T-helper 17 cell (primary cell): ENCODE measurements around the gene DOK6. TPM values are rescaled to one million over a fixed set of nuclear protein-coding genes. Genes with fewer than 3 reads are reported as not detected.
A peak's percentile ranks its signal among the peaks of the same experiment; 100 is the strongest.
"Not testable (repeated sequence)": the region's sequence is repeated elsewhere in the genome, so short reads cannot be mapped to it uniquely, and the experiment has no call there.

ENCODE experiments used
- ATAC-seq: fragments of 150-1000 bp; cut with Tn5 transposase; 2 replicates; pipeline ENCODE4 v1.10.0; 2021; ENCODE audit warnings: mild to moderate bottlenecking, moderate library complexity
- DNase-seq, 3 donors: peaks; one replicate each; pipeline versions ENCODE4 v3.0.0 to v3.0.0-alpha.2; 2020 to 2021
- H3K9me3 ChIP-seq: one replicate; pipeline ENCODE4 v1.7.0; 2013; ENCODE audit warnings: low read length, mild to moderate bottlenecking; ENCODE audit not compliant: control insufficient read depth, poor library complexity, severe bottlenecking
- H3K27ac Mint-ChIP-seq: one replicate; pipeline ENCODE4 v1.8.0; 2022; ENCODE audit warnings: mild to moderate bottlenecking, moderate library complexity, mixed read lengths
- H3K27me3 Mint-ChIP-seq: one replicate; pipeline ENCODE4 v1.8.0; 2022; ENCODE audit warnings: mixed read lengths
- H3K36me3 Mint-ChIP-seq: one replicate; pipeline ENCODE4 v1.8.0; 2022; ENCODE audit warnings: low read depth, mixed read lengths
- H3K4me1 Mint-ChIP-seq: one replicate; pipeline ENCODE4 v1.8.0; 2022; ENCODE audit warnings: mild to moderate bottlenecking, mixed read lengths
- H3K4me3 Mint-ChIP-seq: one replicate; pipeline ENCODE4 v1.8.0; 2022; ENCODE audit warnings: mild to moderate bottlenecking, moderate library complexity, mixed read lengths
- total RNA-seq, 4 donors: library from RNA in 2 of 4; stranded (reverse) in 2 of 4; gene quantifications; one replicate each; pipeline ENCODE4 v1.2.3 and lab custom pipeline; 2022 to 2026

The DOK6 gene
- total RNA-seq, 2 donors from 2014 or later: 0.05 TPM; not detected in 1

- H3K9me3 ChIP-seq: no peaks in the 10 kb centered on the region
- Mint-ChIP-seq H3K36me3 (peaks cover 2% of the 10 kb centered on the region), H3K27ac (no peak overlapping the region), H3K4me1 (peaks cover 2% of the 10 kb centered on the region), H3K27me3 (no peaks in the 10 kb centered on the region), H3K4me3 (no peak overlapping the region)
- DNase-seq: no peak
- no peak for ATAC-seq
These were observed 439.3 kb downstream of the DOK6 start for GRCh38 chr18:69840001-69840400.

GRCh38 chr18:69840445-69840844 lies 439.8 kb downstream of the DOK6 start:
- H3K4me3 Mint-ChIP-seq: no peak overlapping the region
- H3K4me1 Mint-ChIP-seq: peaks cover 2% of the 10 kb centered on the region
- ATAC-seq: no peak

DNA sequence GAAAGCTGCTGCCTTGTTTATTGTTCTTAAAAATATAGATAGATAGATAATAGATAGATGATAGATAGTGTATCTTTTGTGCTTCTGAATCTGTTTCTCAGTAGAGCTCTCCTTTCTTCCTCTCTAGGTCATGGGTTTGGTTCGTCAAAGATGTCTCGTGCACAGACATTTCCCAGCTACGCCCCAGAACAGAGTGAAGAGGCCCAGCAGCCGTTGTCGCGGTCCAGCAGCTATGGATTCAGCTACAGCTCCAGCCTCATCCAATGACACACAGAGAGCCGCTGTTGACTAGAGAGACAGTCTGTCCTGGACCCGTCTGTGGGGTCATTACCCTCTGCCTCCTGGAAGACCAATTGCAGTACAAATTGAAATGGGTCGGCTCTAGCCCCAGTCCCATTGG lies 440.4 kb downstream of the DOK6 start:
- Mint-ChIP-seq H3K27ac (no peak overlapping the region), H3K4me1 (no peaks in the 10 kb centered on the region), H3K36me3 (peaks cover 2% of the 10 kb centered on the region), H3K27me3 (no peaks in the 10 kb centered on the region), H3K4me3 (no peak overlapping the region)
- ATAC-seq (no peak), DNase-seq (no peak)
- H3K9me3 ChIP-seq: no peaks in the 10 kb centered on the region

More at GRCh38 chr18:69840445-69840844, 439.8 kb downstream of the DOK6 start:
- Mint-ChIP-seq H3K36me3 (peaks cover 2% of the 10 kb centered on the region), H3K27me3 (no peaks in the 10 kb centered on the region), H3K27ac (no peak overlapping the region)
- no peaks in the 10 kb centered on the region for H3K9me3 ChIP-seq
- DNase-seq: no peak

- H3K36me3 Mint-ChIP-seq: no peaks in the 10 kb centered on the region
- ATAC-seq: no peak
These were observed 442.3 kb downstream of the DOK6 start for GRCh38 chr18:69843015-69843414.

DNA sequence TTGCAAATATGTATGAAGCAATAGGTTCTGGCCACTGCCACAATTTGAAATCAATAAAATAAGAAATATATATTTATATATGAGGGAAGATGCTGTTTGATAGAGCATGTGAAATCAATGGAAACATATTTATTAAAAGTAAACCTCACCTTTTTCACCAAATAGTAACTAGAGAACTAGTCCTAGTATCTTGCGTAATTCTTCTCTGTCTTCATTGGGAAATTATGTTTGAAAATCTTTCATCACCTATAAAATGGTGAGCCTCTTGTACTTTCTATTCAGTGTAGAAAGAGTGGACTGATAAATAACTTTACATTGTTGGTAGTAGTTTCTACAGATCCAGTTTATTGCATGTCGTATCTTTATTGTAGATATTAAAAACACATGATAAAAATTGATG lies 444.0 kb downstream of the DOK6 start:
- Mint-ChIP-seq H3K4me1 (no peaks in the 10 kb centered on the region), H3K36me3 (no peaks in the 10 kb centered on the region), H3K4me3 (no peak overlapping the region), H3K27me3 (no peaks in the 10 kb centered on the region), H3K27ac (no peak overlapping the region)
- H3K9me3 ChIP-seq: no peaks in the 10 kb centered on the region
- DNase-seq (no peak), ATAC-seq (no peak)

More at GRCh38 chr18:69843015-69843414, 442.3 kb downstream of the DOK6 start:
- DNase-seq: no peak
- Mint-ChIP-seq H3K27me3 (no peaks in the 10 kb centered on the region), H3K4me3 (no peak overlapping the region), H3K4me1 (no peaks in the 10 kb centered on the region), H3K27ac (no peak overlapping the region)
- no peaks in the 10 kb centered on the region for H3K9me3 ChIP-seq

DNA sequence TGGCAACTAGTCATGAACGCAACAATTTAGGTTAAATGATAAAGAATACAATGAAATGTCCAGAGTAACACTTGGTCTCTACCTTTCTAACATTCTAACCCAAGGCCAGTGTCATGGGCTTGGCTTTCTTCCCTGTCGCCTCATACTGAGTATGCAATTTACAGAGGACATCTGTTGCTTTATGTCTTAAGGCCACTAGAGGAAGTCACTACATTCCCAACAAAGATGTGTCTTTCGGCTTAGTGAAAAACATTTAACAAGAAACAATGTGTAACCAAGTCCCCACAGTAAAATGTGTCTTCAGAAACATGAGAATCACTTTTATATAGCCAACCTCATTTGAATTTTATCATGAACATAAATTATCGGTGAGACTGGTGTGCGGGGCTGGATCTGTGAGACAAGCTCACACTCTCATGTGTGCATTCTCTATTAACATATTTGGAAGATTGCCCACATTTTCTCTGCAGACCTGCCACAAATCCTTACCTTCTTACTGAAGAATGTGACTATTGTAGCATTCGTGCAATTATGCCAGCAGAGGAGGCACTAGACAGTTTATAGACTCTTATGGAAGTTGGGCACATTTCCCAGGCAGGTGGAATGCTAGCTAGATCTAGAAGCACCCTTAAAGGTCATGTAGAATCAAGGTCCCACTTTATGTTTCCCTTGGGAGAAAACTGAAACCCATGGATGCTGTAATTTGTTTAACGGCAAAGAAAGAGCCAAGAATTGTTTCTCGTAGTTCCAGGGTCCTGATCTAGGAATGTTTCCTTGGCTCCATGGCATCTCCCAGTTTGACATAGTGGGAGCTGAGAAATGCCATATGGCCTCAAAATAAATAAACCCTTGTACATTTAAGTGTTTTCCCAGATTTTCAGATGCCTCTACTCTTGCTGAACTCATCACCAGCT lies 445.2 kb downstream of the DOK6 start:
- Mint-ChIP-seq H3K4me3 (no peak overlapping the region), H3K27ac (no peak overlapping the region), H3K27me3 (no peaks in the 10 kb centered on the region), H3K4me1 (no peaks in the 10 kb centered on the region), H3K36me3 (no peaks in the 10 kb centered on the region)
- DNase-seq (no peak), ATAC-seq (no peak)
- no peaks in the 10 kb centered on the region for H3K9me3 ChIP-seq

DNA sequence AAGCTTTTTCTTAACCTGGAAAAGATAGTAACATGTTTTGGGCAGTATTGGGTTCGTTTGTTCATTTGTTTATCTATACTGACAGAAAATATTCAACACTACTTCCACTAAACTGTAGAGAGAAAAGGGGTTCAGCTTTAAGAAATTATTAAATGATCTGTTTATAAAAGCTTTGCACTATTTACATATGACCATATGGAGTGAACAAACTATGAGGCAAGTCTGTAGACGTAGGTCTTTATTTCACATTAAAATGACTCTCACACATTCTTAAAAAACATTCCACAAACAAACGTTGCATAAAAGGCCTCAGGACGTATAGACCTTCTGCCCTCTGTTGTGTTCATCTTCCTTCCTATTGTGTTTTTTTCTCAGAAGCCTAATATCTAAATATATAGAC lies 452.4 kb downstream of the DOK6 start:
- DNase-seq: no peak
- no peak for ATAC-seq
- no peak overlapping the region for H3K27ac Mint-ChIP-seq
- no peaks in the 10 kb centered on the region for H3K9me3 ChIP-seq
- no peak overlapping the region for H3K4me3 Mint-ChIP-seq
- no peaks in the 10 kb centered on the region for H3K27me3 Mint-ChIP-seq
- H3K36me3 Mint-ChIP-seq: peaks cover 2% of the 10 kb centered on the region
- H3K4me1 Mint-ChIP-seq: no peaks in the 10 kb centered on the region

GRCh38 chr18:69854455-69854854 lies 453.8 kb downstream of the DOK6 start:
- Mint-ChIP-seq H3K36me3 (peaks cover 2% of the 10 kb centered on the region), H3K27ac (no peak overlapping the region), H3K4me3 (no peak overlapping the region), H3K4me1 (no peaks in the 10 kb centered on the region), H3K27me3 (no peaks in the 10 kb centered on the region)
- H3K9me3 ChIP-seq: no peaks in the 10 kb centered on the region
- ATAC-seq (no peak), DNase-seq (no peak)

DNA sequence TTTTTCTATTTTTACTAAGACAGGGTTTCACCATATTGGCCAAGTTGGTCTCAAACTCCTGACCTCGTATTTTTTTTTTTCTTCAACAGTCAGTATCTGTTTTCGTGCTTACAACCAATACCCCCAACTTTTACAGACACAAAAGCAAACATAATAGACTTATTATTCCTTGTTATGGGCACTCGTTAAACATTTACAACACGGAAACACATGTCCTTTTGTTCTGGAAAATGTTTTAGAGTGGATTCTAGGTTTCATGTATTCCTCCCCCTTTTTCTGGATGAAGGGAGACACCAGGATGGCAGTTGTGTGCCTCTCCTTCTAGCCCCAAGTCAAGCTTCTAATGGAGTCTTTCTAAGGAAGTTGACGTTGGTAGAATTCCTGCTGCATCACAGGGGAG lies 458.2 kb downstream of the DOK6 start:
- ATAC-seq (no peak), DNase-seq (no peak)
- Mint-ChIP-seq H3K27ac (no peak overlapping the region), H3K4me3 (no peak overlapping the region), H3K36me3 (peaks cover 5% of the 10 kb centered on the region), H3K27me3 (no peaks in the 10 kb centered on the region), H3K4me1 (no peaks in the 10 kb centered on the region)
- no peaks in the 10 kb centered on the region for H3K9me3 ChIP-seq

- H3K4me1 Mint-ChIP-seq, H3K4me3 Mint-ChIP-seq, H3K36me3 Mint-ChIP-seq, H3K27me3 Mint-ChIP-seq, H3K27ac Mint-ChIP-seq, DNase-seq, ATAC-seq, H3K9me3 ChIP-seq: not testable (repeated sequence)
These were observed 464.1 kb downstream of the DOK6 start for GRCh38 chr18:69864802-69865201.

- Mint-ChIP-seq H3K27me3 (no peaks in the 10 kb centered on the region), H3K4me1 (peaks cover 4% of the 10 kb centered on the region), H3K27ac (no peak overlapping the region), H3K4me3 (no peak overlapping the region), H3K36me3 (peaks cover 7% of the 10 kb centered on the region)
- ATAC-seq (no peak), DNase-seq (no peak)
- H3K9me3 ChIP-seq: no peaks in the 10 kb centered on the region
These were observed 465.1 kb downstream of the DOK6 start for GRCh38 chr18:69865776-69866175.

DNA sequence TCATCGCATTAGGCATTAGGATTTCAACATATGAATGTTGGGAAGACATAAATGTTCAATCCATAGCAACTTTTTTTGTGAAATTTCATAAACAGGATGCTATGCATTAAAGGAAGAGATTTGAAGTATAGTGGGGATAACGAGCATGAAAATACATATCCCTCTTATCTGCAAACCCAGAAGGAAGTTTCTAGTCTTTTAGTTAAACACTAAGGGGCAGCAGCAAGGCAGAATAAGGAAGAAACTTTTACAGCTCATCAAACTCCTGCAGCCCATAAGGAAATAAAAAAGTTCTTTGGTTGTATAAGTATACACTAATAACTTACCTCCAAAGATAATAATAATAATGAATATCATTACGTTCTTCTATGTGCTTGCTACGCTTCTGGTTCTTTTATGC lies 465.5 kb downstream of the DOK6 start:
- Mint-ChIP-seq H3K4me1 (peaks cover 6% of the 10 kb centered on the region), H3K27me3 (no peaks in the 10 kb centered on the region), H3K27ac (no peak overlapping the region), H3K4me3 (no peak overlapping the region), H3K36me3 (peaks cover 8% of the 10 kb centered on the region)
- ATAC-seq (no peak), DNase-seq (no peak)
- no peaks in the 10 kb centered on the region for H3K9me3 ChIP-seq

DNA sequence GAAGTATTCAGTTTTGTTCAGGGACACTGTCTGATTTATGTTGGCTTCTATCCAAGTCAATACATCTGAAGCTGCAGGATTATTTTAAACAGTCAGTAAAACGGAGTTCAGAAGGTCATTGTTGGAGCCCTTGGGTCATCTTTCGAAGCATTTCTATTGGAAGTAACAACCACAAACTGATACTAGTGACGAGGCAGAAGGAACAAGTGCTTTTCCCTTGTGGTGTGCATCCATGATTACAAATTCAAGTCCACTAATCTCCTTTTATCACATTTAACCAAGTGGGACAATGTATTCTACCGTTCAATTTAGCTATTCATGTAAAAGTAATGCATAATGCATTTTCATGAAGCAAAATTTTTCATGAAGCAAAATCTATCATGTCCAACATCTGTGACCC lies 470.0 kb downstream of the DOK6 start:
- ATAC-seq (no peak), DNase-seq (no peak)
- no peak overlapping the region for H3K27ac Mint-ChIP-seq
- no peak overlapping the region for H3K4me3 Mint-ChIP-seq
- H3K36me3 Mint-ChIP-seq: peaks cover 12% of the 10 kb centered on the region
- H3K4me1 Mint-ChIP-seq: peaks cover 21% of the 10 kb centered on the region
- no peaks in the 10 kb centered on the region for H3K9me3 ChIP-seq
- H3K27me3 Mint-ChIP-seq: no peaks in the 10 kb centered on the region

- DNase-seq (no peak), ATAC-seq (no peak)
- Mint-ChIP-seq H3K4me1 (peaks cover 21% of the 10 kb centered on the region), H3K4me3 (no peak overlapping the region), H3K27ac (peak overlapping the region; percentile 14), H3K27me3 (no peaks in the 10 kb centered on the region), H3K36me3 (peaks cover 12% of the 10 kb centered on the region)
- no peaks in the 10 kb centered on the region for H3K9me3 ChIP-seq
These were observed 470.7 kb downstream of the DOK6 start for GRCh38 chr18:69871363-69871762.
